Subcutaneous abdominal adipose tissue (tissue), 5 donors: ENCODE results near the gene IZUMO1R.

Experiments
- H3K27ac ChIP-seq: one replicate; pipeline ENCODE4 v1.7.0; 2013; ENCODE audit warnings: low read depth, mild to moderate bottlenecking, inconsistent platforms, low read length, moderate library complexity
- H3K27me3 ChIP-seq, 5 donors: one replicate each; pipeline ENCODE4 v1.7.0; 2013; ENCODE audit warnings: low read length in 5 of 5, inconsistent platforms in 1 of 5; ENCODE audit not compliant: control insufficient read depth in 5 of 5, insufficient read depth in 4 of 5
- H3K36me3 ChIP-seq, 5 donors: one replicate each; pipeline ENCODE4 v1.7.0; 2013; ENCODE audit warnings: low read length in 5 of 5; ENCODE audit not compliant: control insufficient read depth in 5 of 5, insufficient read depth in 5 of 5
- H3K4me1 ChIP-seq, 5 donors: one replicate each; pipeline ENCODE4 v1.7.0; 2013; ENCODE audit warnings: low read length in 5 of 5, mild to moderate bottlenecking in 3 of 5, moderate library complexity in 1 of 5; ENCODE audit not compliant: control insufficient read depth in 5 of 5, insufficient read depth in 5 of 5
- H3K4me3 ChIP-seq, 5 donors: one replicate each; pipeline ENCODE4 v1.7.0; 2013; ENCODE audit warnings: low read length in 5 of 5, low read depth in 1 of 5
- H3K9ac ChIP-seq, 5 donors: one replicate each; pipeline ENCODE4 v1.7.0; 2013; ENCODE audit warnings: low read length in 5 of 5, mild to moderate bottlenecking in 4 of 5, moderate library complexity in 3 of 5
- H3K9me3 ChIP-seq, 5 donors: one replicate each; pipeline ENCODE4 v1.7.0; 2013; ENCODE audit warnings: low read length in 5 of 5; ENCODE audit not compliant: control insufficient read depth in 5 of 5
- donor health status: healthy.
- donor health status: healthy.
- donor health status: healthy.
- donor health status: healthy.
- donor health status: healthy.

Gene IZUMO1R

DNA sequence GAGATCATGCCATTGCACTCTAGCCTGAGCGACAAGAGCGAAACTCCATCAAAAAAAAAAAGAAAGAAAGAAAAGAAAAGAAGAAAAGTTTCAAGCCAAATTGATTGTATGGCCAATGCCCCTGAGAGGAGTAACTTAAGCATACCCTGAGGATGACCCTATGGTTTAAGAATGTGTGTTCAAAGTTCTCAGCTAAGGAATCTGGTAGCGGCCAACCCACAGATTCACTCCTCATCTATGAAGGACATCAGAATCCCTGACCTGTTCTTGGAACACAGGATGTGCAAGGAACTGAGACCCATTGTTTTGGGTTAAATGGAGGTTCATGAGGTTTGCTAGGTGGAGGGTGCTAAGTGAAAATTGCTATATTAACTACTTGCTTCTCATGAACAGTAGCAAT is 18.1 kb downstream of the IZUMO1R start:
- peaks cover 3 to 11% (median 4%) of the 10 kb centered on the region in 5 donors for H3K9me3 ChIP-seq
- H3K9ac ChIP-seq: no peak overlapping the region
- no peaks in the 10 kb centered on the region for H3K27me3 ChIP-seq
- H3K27ac ChIP-seq: no peak overlapping the region
- H3K4me1 ChIP-seq: no peaks in the 10 kb centered on the region
- no peaks in the 10 kb centered on the region for H3K36me3 ChIP-seq
- H3K4me3 ChIP-seq: no peak overlapping the region

GRCh38 chr11:94325681-94326080 is 21.3 kb downstream of the IZUMO1R start:
- Histone ChIP-seq H3K27me3 (no peaks in the 10 kb centered on the region), H3K9ac (no peak overlapping the region), H3K9me3 (peaks cover 0 to 11% (median 4%) of the 10 kb centered on the region in 5 donors), H3K4me1 (no peaks in the 10 kb centered on the region), H3K36me3 (no peaks in the 10 kb centered on the region), H3K4me3 (no peak overlapping the region), H3K27ac (no peak overlapping the region)

- Histone ChIP-seq H3K9me3 (peaks cover 0 to 11% (median 4%) of the 10 kb centered on the region in 5 donors), H3K9ac (no peak overlapping the region), H3K4me3 (no peak overlapping the region), H3K27me3 (no peaks in the 10 kb centered on the region), H3K36me3 (no peaks in the 10 kb centered on the region), H3K4me1 (no peaks in the 10 kb centered on the region), H3K27ac (no peak overlapping the region)
Measured at GRCh38 chr11:94326947-94327346, 22.6 kb downstream of the IZUMO1R start.

DNA sequence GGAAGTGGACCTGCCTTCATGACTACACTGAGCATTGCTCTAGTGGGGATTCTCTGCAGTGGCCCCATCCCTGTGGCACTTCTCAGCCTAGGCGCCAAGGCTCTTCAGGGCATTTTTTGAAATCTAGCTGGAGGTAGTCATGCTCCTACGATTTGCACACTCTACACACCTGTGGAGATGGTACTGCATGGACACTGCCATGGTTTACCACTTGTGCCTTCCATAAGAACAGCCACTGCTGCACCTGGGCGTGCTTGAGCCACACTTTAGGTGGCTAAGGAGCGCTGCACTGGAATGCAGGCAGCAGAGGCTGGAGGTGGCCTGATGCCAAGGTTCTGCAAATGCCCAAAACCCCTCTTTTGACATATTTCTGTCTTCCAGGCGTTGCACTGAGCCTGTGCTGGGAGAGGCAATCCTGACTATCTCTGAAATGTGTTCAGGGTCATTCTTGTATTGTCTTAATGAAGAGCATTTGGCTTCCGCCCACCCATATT is 24.3 kb downstream of the IZUMO1R start:
- H3K27ac ChIP-seq: no peak overlapping the region
- H3K4me1 ChIP-seq: no peaks in the 10 kb centered on the region
- H3K9me3 ChIP-seq: peaks cover 0 to 11% (median 4%) of the 10 kb centered on the region in 5 donors
- H3K9ac ChIP-seq: no peak overlapping the region
- H3K36me3 ChIP-seq: no peaks in the 10 kb centered on the region
- H3K4me3 ChIP-seq: no peak overlapping the region
- no peaks in the 10 kb centered on the region for H3K27me3 ChIP-seq

DNA sequence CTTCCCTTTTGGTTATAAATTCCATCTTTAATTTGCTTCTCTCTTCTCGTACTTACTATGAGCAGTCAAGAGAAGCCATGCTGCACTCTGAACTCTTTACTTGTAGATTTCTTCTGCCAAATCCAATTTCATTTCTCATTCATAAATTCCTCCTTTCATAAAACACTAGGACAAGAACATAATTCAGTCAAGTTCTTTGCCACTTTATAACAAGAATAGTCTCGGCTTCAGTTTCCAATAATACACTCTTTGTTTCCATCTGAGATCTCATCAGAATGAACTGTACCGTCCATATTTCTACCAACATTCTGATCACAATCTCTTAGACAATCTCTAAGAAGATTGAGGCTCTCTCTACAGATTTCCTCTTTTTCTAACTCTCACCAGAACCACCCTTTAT is 25.1 kb downstream of the IZUMO1R start:
- Histone ChIP-seq H3K27me3 (no peaks in the 10 kb centered on the region), H3K27ac (no peak overlapping the region), H3K9ac (no peak overlapping the region), H3K9me3 (peaks cover 0 to 11% (median 4%) of the 10 kb centered on the region in 5 donors), H3K36me3 (no peaks in the 10 kb centered on the region), H3K4me3 (no peak overlapping the region), H3K4me1 (no peaks in the 10 kb centered on the region)

DNA sequence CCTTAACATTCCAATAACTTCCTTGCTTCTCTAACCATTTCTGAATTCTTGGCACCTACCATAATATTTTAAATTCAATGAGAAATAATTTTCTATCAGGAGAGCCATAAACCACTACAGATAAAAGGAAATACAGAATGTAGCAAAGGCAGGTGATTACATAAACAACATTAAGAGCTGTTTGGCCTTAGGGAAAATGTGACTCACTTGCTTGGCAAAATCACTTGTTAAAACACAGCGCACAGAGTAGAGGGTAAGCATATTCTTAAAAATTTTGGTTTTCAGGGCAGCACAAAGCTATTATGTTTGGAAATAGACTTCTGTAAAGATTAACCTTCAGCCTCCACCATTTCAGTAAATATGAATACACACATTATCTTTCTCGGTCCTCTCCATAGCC is 26.4 kb downstream of the IZUMO1R start:
- no peak overlapping the region for H3K27ac ChIP-seq

DNA sequence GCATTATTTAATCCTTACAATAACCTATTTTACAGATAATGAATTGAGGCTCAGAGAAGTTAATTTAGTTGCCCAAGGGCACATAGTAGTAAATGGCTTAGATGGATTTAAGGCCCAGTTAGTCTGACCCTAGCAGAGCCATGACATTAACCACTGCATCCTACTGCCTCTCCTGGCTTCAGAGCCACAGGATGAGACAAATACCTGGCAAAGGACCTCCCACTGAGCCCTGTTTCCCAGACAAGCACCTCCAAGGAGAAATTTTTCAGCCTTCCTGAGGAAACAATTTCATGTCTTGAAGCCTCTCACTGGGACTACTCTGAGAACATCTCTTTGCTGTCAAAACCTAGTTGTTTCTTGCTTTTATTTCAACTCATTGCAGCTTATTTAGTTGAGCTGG is 28.4 kb downstream of the IZUMO1R start:
- no peak overlapping the region for H3K9ac ChIP-seq
- H3K36me3 ChIP-seq: no peaks in the 10 kb centered on the region
- no peaks in the 10 kb centered on the region for H3K9me3 ChIP-seq
- no peak overlapping the region for H3K27ac ChIP-seq
- H3K27me3 ChIP-seq: no peaks in the 10 kb centered on the region
- H3K4me1 ChIP-seq: no peaks in the 10 kb centered on the region
- H3K4me3 ChIP-seq: no peak overlapping the region

More for the DNA sequence above, 26.4 kb downstream of the IZUMO1R start:
- no peak overlapping the region for H3K9ac ChIP-seq
- peaks cover 0 to 7% (median 3%) of the 10 kb centered on the region in 5 donors for H3K9me3 ChIP-seq
- no peaks in the 10 kb centered on the region for H3K27me3 ChIP-seq
- H3K36me3 ChIP-seq: no peaks in the 10 kb centered on the region
- H3K4me3 ChIP-seq: no peak overlapping the region
- no peaks in the 10 kb centered on the region for H3K4me1 ChIP-seq

- no peaks in the 10 kb centered on the region for H3K36me3 ChIP-seq
- no peaks in the 10 kb centered on the region for H3K9me3 ChIP-seq
- no peak overlapping the region for H3K27ac ChIP-seq
- no peaks in the 10 kb centered on the region for H3K4me1 ChIP-seq
- H3K9ac ChIP-seq: no peak overlapping the region
- H3K4me3 ChIP-seq: no peak overlapping the region
- no peaks in the 10 kb centered on the region for H3K27me3 ChIP-seq
Measured at GRCh38 chr11:94336033-94336432, 31.7 kb downstream of the IZUMO1R start.

DNA sequence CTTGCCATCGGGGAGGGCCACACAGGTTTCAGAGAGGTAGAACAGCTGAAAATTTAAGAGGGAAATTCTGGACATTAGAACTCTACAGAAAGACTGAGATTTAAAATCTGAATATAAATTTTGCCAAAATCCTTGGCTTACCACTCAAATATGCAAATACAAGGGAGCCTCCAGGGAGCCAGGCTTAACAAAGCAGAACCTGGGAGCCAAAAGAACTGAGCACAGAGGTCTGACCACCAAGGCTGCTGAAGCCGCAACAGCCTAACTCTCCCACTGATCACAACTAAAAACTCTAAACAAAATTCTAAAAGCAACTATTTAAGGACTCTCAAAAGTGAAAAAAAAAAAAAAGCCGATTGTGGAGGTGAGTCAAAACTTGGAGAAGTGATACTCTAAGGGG is 34.3 kb downstream of the IZUMO1R start:
- no peak overlapping the region for H3K27ac ChIP-seq

DNA sequence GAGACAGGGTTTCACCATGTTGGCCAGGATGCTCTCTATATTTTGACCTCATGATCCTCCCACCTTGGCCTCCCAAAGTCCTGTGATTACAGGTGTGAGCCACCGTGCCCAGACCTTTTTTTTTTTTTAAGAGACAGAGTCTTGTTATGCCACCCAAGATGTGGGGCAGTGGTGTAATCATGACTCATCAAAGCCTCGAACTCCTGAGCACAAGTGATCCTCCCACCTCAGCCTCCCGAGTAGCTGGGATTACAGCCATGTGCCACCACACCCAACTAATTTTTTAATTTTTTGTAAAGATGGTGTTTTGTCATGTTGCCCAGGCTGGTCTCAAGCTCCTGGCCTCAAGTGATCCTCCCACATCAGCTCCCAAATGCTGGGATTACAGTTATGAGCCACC is 37.9 kb downstream of the IZUMO1R start:
- Histone ChIP-seq H3K9me3 (no peaks in the 10 kb centered on the region), H3K36me3 (no peaks in the 10 kb centered on the region), H3K9ac (no peak overlapping the region), H3K27me3 (no peaks in the 10 kb centered on the region), H3K4me1 (no peaks in the 10 kb centered on the region), H3K4me3 (no peak overlapping the region), H3K27ac (no peak overlapping the region)

More for the DNA sequence above, 34.3 kb downstream of the IZUMO1R start:
- H3K36me3 ChIP-seq: no peaks in the 10 kb centered on the region
- H3K27me3 ChIP-seq: no peaks in the 10 kb centered on the region
- no peak overlapping the region for H3K9ac ChIP-seq
- H3K9me3 ChIP-seq: no peaks in the 10 kb centered on the region
- H3K4me3 ChIP-seq: no peak overlapping the region
- no peaks in the 10 kb centered on the region for H3K4me1 ChIP-seq

DNA sequence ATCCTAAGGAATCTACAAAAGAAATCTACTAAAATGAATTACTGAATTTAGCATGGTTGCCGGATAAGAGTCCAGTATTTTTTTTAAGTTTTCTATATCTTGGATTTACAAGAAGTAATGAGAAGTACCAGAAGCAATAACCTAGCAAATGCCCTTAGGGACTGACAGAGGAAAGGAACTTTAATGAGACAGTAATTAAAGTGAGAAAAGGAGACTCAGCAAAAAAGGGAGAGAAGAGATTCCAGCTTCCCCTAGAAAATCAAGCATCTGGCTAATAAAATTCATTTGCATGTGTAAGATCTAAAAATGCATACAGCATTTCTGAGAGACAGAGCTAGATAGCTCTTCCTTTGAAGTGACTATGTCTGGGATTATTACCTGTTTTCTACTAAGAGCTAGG is 39.1 kb downstream of the IZUMO1R start:
- no peak overlapping the region for H3K9ac ChIP-seq

More for the DNA sequence above, 39.1 kb downstream of the IZUMO1R start:
- Histone ChIP-seq H3K4me1 (no peaks in the 10 kb centered on the region), H3K4me3 (no peak overlapping the region), H3K36me3 (no peaks in the 10 kb centered on the region), H3K27ac (no peak overlapping the region), H3K9me3 (no peaks in the 10 kb centered on the region), H3K27me3 (no peaks in the 10 kb centered on the region)
